ENCODE measurements around the gene MARK3. TPM values are rescaled to one million over a fixed set of nuclear protein-coding genes. Genes with fewer than 3 reads are reported as not detected.

The MARK3 gene
- total and polyA plus RNA-seq, 2 donors: 44.4 to 130 TPM

DNA sequence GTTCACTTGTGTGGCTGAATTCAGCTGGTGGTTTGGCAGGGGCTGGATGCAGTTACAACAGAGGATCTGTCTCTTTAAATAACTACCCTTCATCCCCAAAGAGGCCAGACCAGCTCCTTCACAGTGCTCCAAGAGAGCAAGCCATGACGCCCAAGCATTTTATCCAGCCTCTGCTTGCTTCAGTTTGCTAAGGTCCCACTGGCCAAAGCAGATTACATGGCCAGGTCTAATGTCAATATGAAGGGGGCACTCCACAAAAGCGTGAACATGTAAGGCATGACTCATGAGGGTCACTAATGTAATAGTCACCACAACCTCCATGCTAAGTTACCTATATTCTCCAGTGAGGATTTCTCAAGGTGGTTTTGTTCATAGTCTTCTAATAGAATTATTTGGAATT is 62.9 kb downstream of the MARK3 start:
- Histone ChIP-seq H3K27ac (ENCODE audit: low read depth) (no peak overlapping the region), H3K36me3 (ENCODE audit: insufficient read depth) (no peaks in the 10 kb centered on the region), H3K4me3 (ENCODE audit: low read depth, low read length) (no peak overlapping the region), H3K4me1 (ENCODE audit: insufficient read depth) (peaks cover 2% of the 10 kb centered on the region)
- DNase-seq (ENCODE audit: extremely low spot score): no peak
- 87% methylated on average over 2 of the region's 2 CpGs for WGBS

DNA sequence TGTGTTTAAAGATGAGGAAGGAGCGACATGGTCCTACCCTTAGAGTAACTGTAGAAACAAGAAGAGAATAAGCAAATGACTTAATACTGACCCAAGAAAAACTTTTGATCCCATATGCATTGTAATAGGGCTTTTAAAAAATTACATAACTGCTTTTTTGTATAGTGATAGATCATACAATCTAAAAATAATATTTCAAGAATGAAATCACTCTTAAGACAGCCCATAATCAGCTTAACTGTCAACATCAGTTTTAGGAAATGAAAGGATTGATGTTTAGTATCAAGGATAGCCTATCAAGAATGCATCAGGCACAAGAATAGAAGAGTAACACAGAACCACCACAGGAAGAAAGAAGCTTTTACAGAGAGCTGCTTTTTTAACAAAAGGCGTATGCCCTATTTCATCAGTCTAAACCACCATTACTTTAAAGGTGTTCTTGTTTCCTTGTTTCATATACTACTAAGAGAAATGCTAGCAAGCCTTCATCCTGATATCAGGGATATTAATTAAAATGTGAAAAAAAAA is 64.5 kb downstream of the MARK3 start:
- Histone ChIP-seq H3K36me3 (ENCODE audit: insufficient read depth) (no peaks in the 10 kb centered on the region), H3K27ac (ENCODE audit: low read depth) (no peak overlapping the region), H3K4me3 (ENCODE audit: low read depth, low read length) (no peak overlapping the region), H3K4me1 (ENCODE audit: insufficient read depth) (peaks cover 2% of the 10 kb centered on the region)
- 91% methylated on average over 2 of the region's 2 CpGs for WGBS
- no peak for DNase-seq (ENCODE audit: extremely low spot score)

DNA sequence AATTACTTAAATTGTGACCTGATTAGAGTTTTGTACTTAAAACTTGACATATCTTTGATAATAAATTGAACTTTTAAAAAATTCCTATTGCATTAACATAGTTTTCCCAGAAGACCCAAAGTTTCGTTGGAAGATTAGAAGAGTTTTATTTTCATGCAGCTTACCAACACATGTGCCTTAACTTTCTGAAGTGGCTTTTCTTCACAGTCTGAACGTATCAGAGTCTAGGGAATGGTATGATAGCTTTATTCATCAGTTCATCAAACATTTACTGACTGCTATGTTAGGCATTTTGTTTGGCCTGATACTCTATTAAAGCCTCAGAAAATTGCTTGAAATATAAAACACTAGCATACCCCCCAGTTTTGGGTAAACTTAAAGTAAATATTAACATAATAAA is 65.2 kb downstream of the MARK3 start:
- Histone ChIP-seq H3K4me1 (ENCODE audit: insufficient read depth) (peaks cover 2% of the 10 kb centered on the region), H3K4me3 (ENCODE audit: low read depth, low read length) (no peak overlapping the region), H3K36me3 (ENCODE audit: insufficient read depth) (no peaks in the 10 kb centered on the region), H3K27ac (ENCODE audit: low read depth) (no peak overlapping the region)
- 38% methylated on average over 2 of the region's 2 CpGs for WGBS
- no peak for DNase-seq (ENCODE audit: extremely low spot score)

DNA sequence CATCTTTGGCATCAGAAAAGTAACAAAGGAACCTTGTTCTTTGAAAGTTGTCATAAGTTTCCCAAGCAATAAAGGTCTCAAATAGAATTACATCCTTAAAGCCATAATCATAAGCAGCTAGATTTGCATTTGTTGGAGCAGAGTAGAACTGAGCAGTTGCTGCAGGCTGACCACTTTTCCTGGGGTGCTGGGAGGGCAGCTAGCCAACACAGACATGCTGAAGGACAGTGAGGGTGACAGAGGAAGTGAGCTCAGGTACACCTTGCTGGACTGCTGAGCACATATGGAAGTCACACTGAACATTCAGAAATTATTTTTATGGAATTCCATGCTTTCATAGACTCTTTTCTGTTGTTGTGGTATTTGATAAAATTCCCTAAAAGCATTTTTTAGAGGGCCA is 66.2 kb downstream of the MARK3 start:
- Histone ChIP-seq H3K4me1 (ENCODE audit: insufficient read depth) (peaks cover 2% of the 10 kb centered on the region), H3K36me3 (ENCODE audit: insufficient read depth) (no peaks in the 10 kb centered on the region), H3K27ac (ENCODE audit: low read depth) (no peak overlapping the region), H3K4me3 (ENCODE audit: low read depth, low read length) (no peak overlapping the region)
- DNase-seq (ENCODE audit: extremely low spot score): no peak

DNA sequence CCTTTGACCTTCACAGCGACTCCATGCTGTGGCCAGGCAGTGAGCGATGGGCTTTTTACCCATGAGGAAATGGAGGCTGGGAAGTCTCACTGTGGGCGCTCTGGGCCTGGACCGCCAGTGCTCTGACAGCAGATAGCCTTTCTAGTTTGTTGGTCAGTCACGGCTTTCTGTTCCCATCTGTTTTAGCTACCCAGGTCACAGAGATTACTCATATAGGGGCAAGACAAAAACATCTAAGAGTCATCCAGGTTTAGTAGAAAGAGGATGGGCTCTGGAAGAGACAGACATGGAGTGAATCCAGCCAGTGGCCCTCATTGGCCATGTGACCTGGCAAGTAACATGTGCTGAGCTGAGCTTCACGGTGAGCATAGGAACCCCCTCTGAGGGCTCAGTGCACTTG is 68.6 kb downstream of the MARK3 start:
- H3K4me1 ChIP-seq (ENCODE audit: insufficient read depth): no peaks in the 10 kb centered on the region
- H3K27ac ChIP-seq (ENCODE audit: low read depth): no peak overlapping the region
- WGBS: 94% methylated on average over 6 of the region's 6 CpGs
- no peak for DNase-seq (ENCODE audit: extremely low spot score)
- no peak overlapping the region for H3K4me3 ChIP-seq (ENCODE audit: low read depth, low read length)
- H3K36me3 ChIP-seq (ENCODE audit: insufficient read depth): no peaks in the 10 kb centered on the region

DNA sequence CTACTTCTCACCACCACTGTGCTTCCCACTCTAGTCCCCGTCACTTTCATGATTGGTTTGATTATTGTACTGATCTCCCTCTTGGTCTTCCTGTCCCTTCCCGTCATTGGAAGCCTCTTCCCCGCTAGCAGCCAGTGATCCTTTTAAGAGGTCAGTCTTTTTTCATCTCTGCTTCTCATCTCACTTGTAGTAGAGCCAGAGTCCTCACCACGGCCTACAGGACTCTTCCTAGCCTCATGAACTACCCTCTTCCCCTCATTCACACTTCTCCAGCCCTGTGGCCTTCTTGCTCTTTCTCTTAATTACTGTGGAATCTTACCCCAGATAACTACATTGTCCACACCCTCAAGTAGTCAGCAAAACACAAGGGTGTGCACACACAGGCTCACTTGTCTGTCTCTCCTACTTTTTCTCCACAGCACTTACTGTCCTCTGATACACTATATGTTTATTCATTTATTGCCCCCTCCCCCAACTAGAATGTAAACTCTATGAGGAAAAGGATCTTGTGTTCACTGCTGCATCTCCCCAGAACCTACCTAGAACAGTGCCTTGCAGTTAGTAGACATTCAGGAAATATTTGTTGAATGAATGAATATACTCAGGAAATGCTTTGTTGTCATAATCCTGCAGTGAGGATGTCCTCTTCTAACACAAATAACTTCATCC is 71.1 kb downstream of the MARK3 start:
- Histone ChIP-seq H3K4me3 (ENCODE audit: low read depth, low read length) (no peak overlapping the region), H3K4me1 (ENCODE audit: insufficient read depth) (no peaks in the 10 kb centered on the region), H3K36me3 (ENCODE audit: insufficient read depth) (no peaks in the 10 kb centered on the region), H3K27ac (ENCODE audit: low read depth) (no peak overlapping the region)
- DNase-seq (ENCODE audit: extremely low spot score): no peak
- WGBS: 89% methylated on average over 4 of the region's 4 CpGs

DNA sequence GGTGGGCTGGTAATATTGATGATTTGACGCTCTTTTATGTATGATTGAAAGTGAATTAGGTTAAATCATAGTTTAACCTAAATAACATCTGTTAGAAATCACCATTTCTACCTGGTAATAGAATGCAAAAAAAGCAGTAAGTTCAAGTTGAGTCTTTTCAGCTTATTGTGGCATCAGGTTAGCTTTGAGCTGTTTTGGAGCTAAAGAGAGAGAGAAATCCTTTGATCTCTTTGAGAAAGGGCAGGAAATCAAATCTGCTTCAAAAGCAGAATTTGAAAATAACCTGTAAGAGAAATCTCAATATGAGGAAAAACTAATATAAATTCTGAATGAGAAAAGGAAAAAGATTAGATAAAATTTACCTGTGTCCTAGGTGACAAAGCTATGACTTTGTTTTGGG is 75.2 kb downstream of the MARK3 start:
- no peak overlapping the region for H3K4me3 ChIP-seq (ENCODE audit: low read depth, low read length)
- no peaks in the 10 kb centered on the region for H3K36me3 ChIP-seq (ENCODE audit: insufficient read depth)
- WGBS: 98% methylated on average over 1 of the region's 1 CpG
- no peak overlapping the region for H3K27ac ChIP-seq (ENCODE audit: low read depth)
- no peaks in the 10 kb centered on the region for H3K4me1 ChIP-seq (ENCODE audit: insufficient read depth)
- no peak for DNase-seq (ENCODE audit: extremely low spot score)

DNA sequence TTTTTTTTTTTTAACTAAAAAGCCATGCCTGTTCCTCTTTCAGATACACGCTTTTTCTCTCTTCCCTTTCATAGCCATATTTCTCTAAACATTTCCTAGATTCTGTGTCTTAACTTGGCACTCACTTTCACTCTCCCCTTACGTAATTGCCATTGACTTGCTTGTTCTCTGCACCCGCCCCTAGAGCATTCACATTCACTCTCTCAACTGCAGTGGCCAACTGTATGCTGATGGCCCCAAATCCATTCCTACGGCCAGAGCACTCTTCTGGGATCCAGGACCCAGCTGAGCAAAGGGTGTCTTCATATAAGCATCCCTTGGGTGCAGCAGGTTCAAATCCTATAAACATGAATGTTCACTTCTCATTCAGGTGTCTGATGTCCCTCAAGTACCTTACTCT is 77.9 kb downstream of the MARK3 start:
- H3K4me1 ChIP-seq (ENCODE audit: insufficient read depth): no peaks in the 10 kb centered on the region
- H3K27ac ChIP-seq (ENCODE audit: low read depth): no peak overlapping the region
- no peak overlapping the region for H3K4me3 ChIP-seq (ENCODE audit: low read depth, low read length)
- DNase-seq (ENCODE audit: extremely low spot score): no peak
- H3K36me3 ChIP-seq (ENCODE audit: insufficient read depth): no peaks in the 10 kb centered on the region
- WGBS: 84% methylated on average over 4 of the region's 4 CpGs

DNA sequence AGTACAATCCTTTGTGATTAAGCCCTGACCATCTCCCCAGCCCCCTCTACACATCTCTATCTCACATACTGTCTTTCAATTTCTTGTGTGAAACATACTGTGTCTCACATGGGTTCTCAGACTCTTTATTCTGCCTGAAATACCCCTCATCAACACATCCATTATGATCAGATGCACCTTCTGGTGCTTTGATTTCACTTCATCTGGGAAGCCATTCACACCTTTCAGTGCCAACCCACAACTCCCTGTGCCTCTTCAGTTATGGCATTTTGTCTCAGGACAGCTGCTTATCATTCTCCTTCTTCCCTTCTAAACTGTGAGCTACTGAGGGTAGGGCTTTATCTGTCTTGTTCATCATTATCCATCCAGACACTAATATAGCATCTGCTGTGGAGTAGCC is 78.6 kb downstream of the MARK3 start:
- Histone ChIP-seq H3K36me3 (ENCODE audit: insufficient read depth) (peaks cover under 1% of the 10 kb centered on the region), H3K4me1 (ENCODE audit: insufficient read depth) (no peaks in the 10 kb centered on the region), H3K27ac (ENCODE audit: low read depth) (no peak overlapping the region), H3K4me3 (ENCODE audit: low read depth, low read length) (no peak overlapping the region)
- DNase-seq (ENCODE audit: extremely low spot score): no peak

DNA sequence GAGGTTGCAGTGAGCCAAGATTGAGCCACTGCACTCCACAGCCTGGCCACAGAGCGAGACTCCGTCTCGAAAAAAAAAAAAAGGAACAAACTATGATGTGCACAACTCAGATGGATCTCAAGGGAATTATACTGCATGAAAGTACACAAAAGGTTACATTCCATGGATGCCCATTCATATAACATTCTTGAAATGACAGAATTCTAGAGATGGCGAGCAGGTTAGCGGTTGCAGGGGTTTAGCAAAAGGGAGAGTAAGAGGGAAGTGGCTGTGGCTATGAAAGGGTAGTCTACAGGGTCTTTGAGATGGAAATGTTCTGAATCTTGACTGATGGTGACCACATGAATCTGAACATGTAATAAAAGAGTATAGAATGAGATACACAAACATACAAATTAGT is 87.7 kb downstream of the MARK3 start:
- H3K4me3 ChIP-seq (ENCODE audit: low read depth, low read length): no peak overlapping the region
- WGBS: 88% methylated on average over 5 of the region's 5 CpGs
- no peak for DNase-seq (ENCODE audit: extremely low spot score)
- H3K27ac ChIP-seq (ENCODE audit: low read depth): no peak overlapping the region
- H3K4me1 ChIP-seq (ENCODE audit: insufficient read depth): no peaks in the 10 kb centered on the region
- peaks cover 17% of the 10 kb centered on the region for H3K36me3 ChIP-seq (ENCODE audit: insufficient read depth)

DNA sequence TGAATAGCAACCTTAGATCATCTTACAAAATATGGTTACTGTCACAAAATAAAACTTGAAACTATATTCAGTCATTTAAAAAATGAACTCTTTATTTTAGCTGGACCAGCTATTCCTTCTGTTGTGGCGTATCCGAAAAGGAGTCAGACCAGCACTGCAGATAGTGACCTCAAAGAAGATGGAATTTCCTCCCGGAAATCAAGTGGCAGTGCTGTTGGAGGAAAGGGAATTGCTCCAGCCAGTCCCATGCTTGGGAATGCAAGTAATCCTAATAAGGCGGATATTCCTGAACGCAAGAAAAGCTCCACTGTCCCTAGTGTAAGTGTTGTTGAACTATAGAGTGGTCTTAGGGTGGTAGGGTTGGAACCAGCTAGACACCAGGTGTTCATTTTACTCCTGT is 89.7 kb downstream of the MARK3 start:
- peaks cover 11% of the 10 kb centered on the region for H3K36me3 ChIP-seq (ENCODE audit: insufficient read depth)
- no peaks in the 10 kb centered on the region for H3K4me1 ChIP-seq (ENCODE audit: insufficient read depth)
- WGBS: 92% methylated on average over 5 of the region's 5 CpGs
- DNase-seq (ENCODE audit: extremely low spot score): no peak
- H3K27ac ChIP-seq (ENCODE audit: low read depth): no peak overlapping the region
- no peak overlapping the region for H3K4me3 ChIP-seq (ENCODE audit: low read depth, low read length)

DNA sequence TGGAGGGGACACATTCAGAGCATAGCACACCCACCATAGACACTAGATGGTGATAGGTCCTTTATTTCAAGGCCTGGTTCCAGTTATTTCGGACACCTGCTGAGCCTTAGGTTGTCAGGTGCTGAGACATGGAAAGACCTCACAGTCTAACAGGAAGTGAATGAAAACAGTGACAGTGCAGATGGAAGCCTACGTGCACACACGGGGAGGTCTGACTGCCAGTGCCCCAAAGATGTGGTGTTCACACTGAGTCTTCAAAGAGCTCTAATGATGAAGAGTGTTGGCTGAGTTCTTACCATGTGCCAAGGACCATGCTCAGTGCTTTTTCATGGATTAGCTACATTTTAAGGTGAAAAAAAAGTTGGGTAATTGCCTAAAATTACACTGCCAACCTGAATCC is 90.8 kb downstream of the MARK3 start:
- no peaks in the 10 kb centered on the region for H3K4me1 ChIP-seq (ENCODE audit: insufficient read depth)
- H3K36me3 ChIP-seq (ENCODE audit: insufficient read depth): peaks cover 6% of the 10 kb centered on the region
- no peak for DNase-seq (ENCODE audit: extremely low spot score)
- no peak overlapping the region for H3K4me3 ChIP-seq (ENCODE audit: low read depth, low read length)
- no peak overlapping the region for H3K27ac ChIP-seq (ENCODE audit: low read depth)
- WGBS: 93% methylated on average over 3 of the region's 3 CpGs

DNA sequence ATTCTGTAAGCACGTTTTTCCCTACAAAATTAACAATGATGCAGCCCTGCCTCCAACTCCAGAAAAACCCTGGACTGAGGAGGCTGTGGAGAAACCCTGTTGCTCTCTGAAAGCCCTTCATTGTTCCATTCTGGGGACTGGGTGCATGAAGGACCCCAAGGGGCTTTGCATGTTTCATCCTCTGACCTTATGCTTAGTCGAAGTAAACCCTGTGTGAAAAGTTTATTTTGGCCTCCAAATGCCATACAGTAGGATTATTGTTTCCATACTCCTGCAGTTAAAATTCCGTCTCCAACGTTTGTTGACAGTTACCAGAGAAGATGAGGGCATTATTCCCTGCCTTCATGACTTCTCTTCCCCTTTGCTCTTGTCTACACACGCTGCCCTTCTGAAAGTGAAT is 91.4 kb downstream of the MARK3 start:
- Histone ChIP-seq H3K4me1 (ENCODE audit: insufficient read depth) (no peaks in the 10 kb centered on the region), H3K27ac (ENCODE audit: low read depth) (no peak overlapping the region), H3K4me3 (ENCODE audit: low read depth, low read length) (no peak overlapping the region), H3K36me3 (ENCODE audit: insufficient read depth) (peaks cover 6% of the 10 kb centered on the region)
- 66% methylated on average over 5 of the region's 5 CpGs for WGBS
- DNase-seq (ENCODE audit: extremely low spot score): no peak

DNA sequence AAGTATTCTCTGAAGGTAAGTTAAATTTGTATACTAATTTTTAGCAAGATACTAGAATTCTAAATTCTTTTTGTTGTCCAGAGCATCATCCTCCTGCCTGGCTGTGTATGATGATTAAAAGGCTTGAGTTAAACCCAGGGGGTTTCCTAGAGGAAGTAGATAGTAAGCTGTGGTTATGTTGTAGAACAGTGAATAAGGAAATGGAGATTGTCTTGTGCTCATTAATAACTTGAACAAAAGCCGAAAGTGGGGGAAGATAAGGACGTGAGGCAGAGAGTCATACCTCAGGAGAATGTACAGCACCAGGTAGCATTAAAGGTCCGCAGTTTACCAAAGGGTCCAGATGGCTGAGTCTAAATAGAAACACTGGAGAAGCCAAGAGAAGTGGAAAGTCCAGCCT is 95.4 kb downstream of the MARK3 start:
- peaks cover 8% of the 10 kb centered on the region for H3K36me3 ChIP-seq (ENCODE audit: insufficient read depth)
- DNase-seq (ENCODE audit: extremely low spot score): no peak
- WGBS: 85% methylated on average over 3 of the region's 3 CpGs
- H3K4me3 ChIP-seq (ENCODE audit: low read depth, low read length): no peak overlapping the region
- H3K27ac ChIP-seq (ENCODE audit: low read depth): no peak overlapping the region
- H3K4me1 ChIP-seq (ENCODE audit: insufficient read depth): no peaks in the 10 kb centered on the region

DNA sequence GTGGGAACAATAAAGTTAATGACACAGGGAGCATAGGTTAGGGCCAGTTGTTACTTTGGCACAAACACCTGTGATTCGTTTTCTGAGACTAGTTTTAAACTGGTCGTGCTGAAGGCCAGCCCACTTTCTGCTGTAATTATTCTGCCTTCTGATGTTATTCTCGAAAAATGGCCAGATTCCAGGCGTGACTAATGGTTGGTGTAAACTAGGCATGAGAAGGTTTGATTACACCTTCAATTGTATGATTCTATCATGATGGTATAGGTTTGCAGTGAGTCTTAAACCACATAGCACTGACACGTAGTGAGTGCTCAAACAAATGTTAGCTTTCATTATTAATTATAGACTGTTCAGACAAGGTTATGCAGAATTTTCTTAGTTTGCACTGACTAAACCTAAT is 98.4 kb downstream of the MARK3 start:
- DNase-seq (ENCODE audit: extremely low spot score): no peak
- H3K4me1 ChIP-seq (ENCODE audit: insufficient read depth): no peaks in the 10 kb centered on the region
- H3K36me3 ChIP-seq (ENCODE audit: insufficient read depth): peaks cover 2% of the 10 kb centered on the region
- WGBS: 47% methylated on average over 5 of the region's 5 CpGs
- H3K27ac ChIP-seq (ENCODE audit: low read depth): no peak overlapping the region
- no peak overlapping the region for H3K4me3 ChIP-seq (ENCODE audit: low read depth, low read length)
